ENCODE data around the gene PARPBP. TPM values are rescaled to one million over a fixed set of nuclear protein-coding genes. Genes with fewer than 3 reads are reported as not detected.

Gene PARPBP
- total and polyA plus RNA-seq, 7 donors: 0.23 to 2.4 (median 0.75) TPM

DNA sequence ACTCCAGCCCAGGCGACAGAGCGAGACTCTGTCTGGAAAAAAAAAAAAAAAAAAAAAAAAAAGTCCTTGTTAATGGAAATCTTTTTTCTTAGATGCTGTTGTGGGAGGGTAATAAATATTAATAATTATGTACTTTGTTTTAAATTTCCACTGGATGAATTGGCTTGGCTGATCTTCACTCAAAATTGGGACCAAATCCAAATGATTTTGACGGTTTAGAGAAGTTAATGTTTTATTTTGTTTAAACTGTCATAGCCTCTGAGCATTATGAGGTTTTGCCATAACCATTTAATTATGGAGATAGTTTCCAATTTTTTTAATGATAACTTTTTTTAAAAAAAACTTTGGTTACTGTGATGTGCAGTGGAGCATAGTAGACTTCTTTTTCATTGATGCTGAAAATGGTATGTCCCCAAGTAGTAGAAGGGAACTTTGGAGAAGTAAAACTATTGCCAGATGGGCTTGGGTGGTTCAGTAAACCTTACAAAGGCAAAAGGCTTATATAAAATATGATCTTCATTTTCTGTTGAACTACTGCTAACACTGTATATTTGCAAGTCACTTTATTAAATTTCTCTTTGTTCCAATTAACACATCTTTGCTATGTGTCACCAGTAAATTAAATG lies 81.6 kb downstream of the PARPBP start:
- no peaks in the 10 kb centered on the region for H3K9me3 ChIP-seq
- 69 to 78% (median 74%) methylated on average over 3 of the region's 3 CpGs for WGBS, 3 donors
- no peaks in the 10 kb centered on the region for H3K4me1 ChIP-seq
- H3K27me3 ChIP-seq (ENCODE audit: insufficient read depth in 3 of 3, low read length in 2 of 3): no peaks in the 10 kb centered on the region
- DNase-seq (no peak), ATAC-seq (no peak)
- intact Hi-C loops (cut with DNase I): no loop called here
- no peaks in the 10 kb centered on the region for H3K36me3 ChIP-seq (ENCODE audit: insufficient read depth in 1 of 2, low read depth in 1 of 2)
- no peak overlapping the region for H3K4me3 ChIP-seq
- no peak overlapping the region for H3K27ac ChIP-seq
- TF ChIP-seq, protein P1, sequence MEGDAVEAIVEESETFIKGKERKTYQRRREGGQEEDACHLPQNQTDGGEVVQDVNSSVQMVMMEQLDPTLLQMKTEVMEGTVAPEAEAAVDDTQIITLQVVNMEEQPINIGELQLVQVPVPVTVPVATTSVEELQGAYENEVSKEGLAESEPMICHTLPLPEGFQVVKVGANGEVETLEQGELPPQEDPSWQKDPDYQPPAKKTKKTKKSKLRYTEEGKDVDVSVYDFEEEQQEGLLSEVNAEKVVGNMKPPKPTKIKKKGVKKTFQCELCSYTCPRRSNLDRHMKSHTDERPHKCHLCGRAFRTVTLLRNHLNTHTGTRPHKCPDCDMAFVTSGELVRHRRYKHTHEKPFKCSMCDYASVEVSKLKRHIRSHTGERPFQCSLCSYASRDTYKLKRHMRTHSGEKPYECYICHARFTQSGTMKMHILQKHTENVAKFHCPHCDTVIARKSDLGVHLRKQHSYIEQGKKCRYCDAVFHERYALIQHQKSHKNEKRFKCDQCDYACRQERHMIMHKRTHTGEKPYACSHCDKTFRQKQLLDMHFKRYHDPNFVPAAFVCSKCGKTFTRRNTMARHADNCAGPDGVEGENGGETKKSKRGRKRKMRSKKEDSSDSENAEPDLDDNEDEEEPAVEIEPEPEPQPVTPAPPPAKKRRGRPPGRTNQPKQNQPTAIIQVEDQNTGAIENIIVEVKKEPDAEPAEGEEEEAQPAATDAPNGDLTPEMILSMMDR (IDR thresholded peaks at IDR 0.05): no peak

DNA sequence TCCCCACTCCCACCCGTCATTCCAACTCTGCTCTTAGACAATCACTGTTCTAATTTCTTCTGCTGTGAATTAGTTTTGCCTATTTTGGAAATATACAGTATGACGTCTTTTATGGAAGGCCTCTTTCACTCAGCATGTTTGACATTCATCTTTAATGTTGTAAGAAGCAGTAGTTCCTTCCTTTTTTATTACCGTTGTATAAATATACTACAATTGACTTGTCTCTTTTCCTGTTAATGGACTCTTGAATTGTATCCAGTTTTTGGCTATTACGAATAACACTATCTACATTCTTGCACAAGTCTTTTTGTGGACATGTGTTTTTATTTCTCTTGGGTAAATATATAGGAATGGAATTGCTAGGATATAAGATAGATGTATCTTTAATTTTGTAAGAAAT lies 82.6 kb downstream of the PARPBP start:
- Histone ChIP-seq H3K4me1 (no peaks in the 10 kb centered on the region), H3K27me3 (ENCODE audit: insufficient read depth in 3 of 3, low read length in 2 of 3) (no peaks in the 10 kb centered on the region), H3K36me3 (ENCODE audit: insufficient read depth in 1 of 2, low read depth in 1 of 2) (no peaks in the 10 kb centered on the region), H3K4me3 (no peak overlapping the region), H3K27ac (no peak overlapping the region), H3K9me3 (no peaks in the 10 kb centered on the region)
- DNase-seq: no peak
- TF ChIP-seq, protein P1 (IDR thresholded peaks at IDR 0.05): no peak
- intact Hi-C loops (cut with DNase I): no loop called here
- no peak for ATAC-seq
- 80 to 82% (median 81%) methylated on average over 4 of the region's 4 CpGs for WGBS, 3 donors

DNA sequence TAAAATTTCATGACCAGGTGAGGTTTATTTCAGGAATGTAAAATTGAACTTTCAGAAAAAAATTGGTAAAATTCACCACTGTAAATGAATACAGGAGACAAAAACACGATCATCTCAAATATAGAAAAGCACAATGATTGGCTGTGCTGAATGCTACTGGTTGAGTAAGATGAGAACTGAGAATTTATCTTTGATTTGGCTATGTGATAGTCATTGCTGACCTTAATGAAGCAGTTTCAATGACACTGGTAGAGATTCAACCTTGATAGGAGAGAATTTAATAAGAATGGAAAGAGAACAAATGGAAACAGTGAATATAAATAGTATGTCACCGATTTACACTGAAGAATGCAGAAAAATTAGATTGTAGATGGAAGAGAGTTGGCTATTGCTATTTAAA lies 84.0 kb downstream of the PARPBP start:
- no peaks in the 10 kb centered on the region for H3K36me3 ChIP-seq (ENCODE audit: insufficient read depth in 1 of 2, low read depth in 1 of 2)
- intact Hi-C loops (cut with DNase I): no loop called here
- ATAC-seq: no peak
- peaks cover 5% of the 10 kb centered on the region for H3K9me3 ChIP-seq
- TF ChIP-seq, protein P1 (IDR thresholded peaks at IDR 0.05): no peak
- no peaks in the 10 kb centered on the region for H3K27me3 ChIP-seq (ENCODE audit: insufficient read depth in 3 of 3, low read length in 2 of 3)
- 94 to 96% (median 95%) methylated on average over 2 of the region's 2 CpGs for WGBS, 3 donors
- H3K4me3 ChIP-seq: no peak overlapping the region
- H3K27ac ChIP-seq: no peak overlapping the region
- no peaks in the 10 kb centered on the region for H3K4me1 ChIP-seq
- DNase-seq: no peak

DNA sequence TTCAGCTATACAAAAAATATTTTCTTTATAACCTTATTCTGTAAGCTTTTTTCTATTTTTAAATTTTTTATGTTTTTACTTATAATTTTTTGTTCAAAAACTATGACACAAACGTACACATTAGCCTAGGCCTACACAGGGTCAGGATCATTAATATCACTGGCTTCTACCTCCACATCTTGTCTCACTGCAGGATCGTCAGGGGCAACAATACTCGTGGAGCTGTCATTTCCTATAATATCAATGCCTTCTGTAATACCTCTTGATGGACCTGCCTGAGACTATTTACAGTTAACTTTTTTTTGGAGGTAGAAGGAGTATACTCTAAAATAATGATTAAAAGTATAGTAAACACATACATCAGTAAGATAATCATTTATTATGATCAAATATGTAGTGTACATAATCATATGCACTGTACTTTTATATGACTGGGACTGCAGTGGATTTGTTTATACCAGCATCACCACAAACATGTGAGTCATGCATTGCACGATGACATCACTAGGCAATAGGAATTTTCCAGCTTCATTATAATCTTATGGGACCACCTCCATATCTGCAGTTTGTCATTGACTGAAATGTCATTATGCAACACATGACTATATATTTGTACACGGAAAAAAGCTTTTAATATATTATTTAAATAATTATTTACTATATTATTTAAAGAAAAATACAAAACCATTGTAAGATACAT lies 96.2 kb downstream of the PARPBP start:
- Histone ChIP-seq H3K4me3 (no peak overlapping the region), H3K4me1 (no peaks in the 10 kb centered on the region), H3K27me3 (ENCODE audit: insufficient read depth in 3 of 3, low read length in 2 of 3) (no peaks in the 10 kb centered on the region), H3K27ac (no peak overlapping the region), H3K36me3 (ENCODE audit: insufficient read depth in 1 of 2, low read depth in 1 of 2) (no peaks in the 10 kb centered on the region), H3K9me3 (no peaks in the 10 kb centered on the region)
- TF ChIP-seq, protein P1 (IDR thresholded peaks at IDR 0.05): no peak
- intact Hi-C loops (cut with DNase I): no loop called here
- ATAC-seq (no peak), DNase-seq (no peak)
- 85 to 88% (median 85%) methylated on average over 5 of the region's 5 CpGs for WGBS, 3 donors
